ENCODE data around the gene NUDC.
"Not testable (repeated sequence)": the region's sequence is repeated elsewhere in the genome, so short reads cannot be mapped to it uniquely, and the experiment has no call there.

GRCh38 chr1:26989403-26990109 is 68.0 kb downstream of the NUDC start:
- TF ChIP-seq CTCF (IDR thresholded peaks at IDR 0.05; ENCODE audit: insufficient read depth, low read depth, low read length); EZH2 (IDR thresholded peaks at IDR 0.05; ENCODE audit: insufficient read depth, low read length): not testable (repeated sequence)
